SU-DHL-6 (cell line): ENCODE measurements around the gene VTI1A.

Source experiments
- H2AFZ ChIP-seq: fragments of 200-600 bp; sonication (generic); 2 replicates; pipeline ENCODE4 v1.6.1; 2014; ENCODE audit warnings: low read depth, mild to moderate bottlenecking, moderate library complexity, mixed read lengths, antibody characterized with exemption, low read length; ENCODE audit not compliant: severe bottlenecking
- H3F3A ChIP-seq: fragments of 200-600 bp; shearing (Covaris generic); 2 replicates; pipeline ENCODE4 v1.6.0; 2016; ENCODE audit warnings: antibody characterized with exemption, mild to moderate bottlenecking; ENCODE audit not compliant: insufficient read depth
- H3K27ac ChIP-seq: fragments of 200-600 bp; sonication (generic); 2 replicates; pipeline ENCODE4 v1.5.1; 2016; ENCODE audit warnings: low read depth, mild to moderate bottlenecking, low read length, moderate library complexity, mixed read lengths
- H3K27me3 ChIP-seq: fragments of 200-600 bp; sonication (generic), shearing (Covaris generic); 2 replicates; pipeline ENCODE4 v1.6.0; 2014; ENCODE audit warnings: mild to moderate bottlenecking, low read length
- H3K36me3 ChIP-seq: fragments of 200-600 bp; sonication (generic); 2 replicates; pipeline ENCODE4 v1.6.1; 2014; ENCODE audit warnings: mild to moderate bottlenecking, low read length, mixed read lengths
- H3K4me2 ChIP-seq: fragments of 300-600, 200-600 bp; shearing (Covaris generic), sonication (generic); 2 replicates; pipeline ENCODE4 v1.6.0; 2014; ENCODE audit warnings: low read length, low read depth, mild to moderate bottlenecking; ENCODE audit not compliant: poor library complexity, severe bottlenecking
- H3K4me3 ChIP-seq: fragments of 200-600 bp; sonication (generic); 2 replicates; pipeline ENCODE4 v1.5.1; 2014; ENCODE audit warnings: antibody characterized with exemption, low read length, mild to moderate bottlenecking, mixed read lengths; ENCODE audit not compliant: insufficient read depth, poor library complexity, severe bottlenecking
- H3K79me2 ChIP-seq: fragments of 200-600 bp; sonication (generic); 2 replicates; pipeline ENCODE4 v1.6.1; 2014; ENCODE audit warnings: mild to moderate bottlenecking, low read length, moderate library complexity; ENCODE audit not compliant: insufficient read depth
- H3K9ac ChIP-seq: fragments of 200-600 bp; sonication (generic); 2 replicates; pipeline ENCODE4 v1.7.0; 2014; ENCODE audit warnings: mild to moderate bottlenecking, low read length
- H3K9me2 ChIP-seq: fragments of 200-600 bp; sonication (generic); replicated peaks from 2 replicates; pipeline ENCODE4 v1.6.1; 2014; ENCODE audit warnings: low read length; ENCODE audit not compliant: insufficient read depth
- H3K9me3 ChIP-seq: fragments of 200-600 bp; sonication (generic); 2 replicates; pipeline ENCODE4 v1.6.1; 2014; ENCODE audit warnings: low read length, mixed read lengths; ENCODE audit not compliant: insufficient read depth
- H4K20me1 ChIP-seq: fragments of 200-600 bp; sonication (generic); 2 replicates; pipeline ENCODE4 v1.6.1; 2014; ENCODE audit warnings: low read depth, mild to moderate bottlenecking, antibody characterized with exemption, low read length, moderate library complexity, mixed read lengths
- CTCF ChIP-seq: fragments of 200-600 bp; sonication (generic); IDR thresholded peaks from one replicate; pipeline ENCODE4 v1.5.1; 2017; ENCODE audit warnings: antibody characterized with exemption, mild to moderate bottlenecking, low read length, moderate library complexity; ENCODE audit not compliant: insufficient read depth, poor library complexity, severe bottlenecking
- EZH2phosphoT487 ChIP-seq: fragments of 200-600 bp; sonication (generic), shearing (Covaris generic); conservative IDR thresholded peaks from 2 replicates; pipeline ENCODE4 v1.6.1; 2018; ENCODE audit warnings: mild to moderate bottlenecking, antibody characterized with exemption, low read length, moderate library complexity, mixed read lengths

Gene VTI1A

GRCh38 chr10:112532956-112533355 lies 85.9 kb downstream of the VTI1A start:
- Histone ChIP-seq H3K27ac (no peak overlapping the region), H3K9me3 (no peaks in the 10 kb centered on the region), H3K4me2 (no peak overlapping the region), H3K4me3 (no peak overlapping the region), H3K27me3 (no peaks in the 10 kb centered on the region), H3K36me3 (no peaks in the 10 kb centered on the region; the same call in 1 of the 2 replicates), H3K79me2 (no peaks in the 10 kb centered on the region), H3K9ac (no peak overlapping the region), H2AFZ (no peak overlapping the region), H3F3A (no peaks in the 10 kb centered on the region; the same call in 1 of the 2 replicates), H3K9me2 (no peaks in the 10 kb centered on the region), H4K20me1 (no peaks in the 10 kb centered on the region)
- TF ChIP-seq CTCF (no peak), EZH2phosphoT487 (no peak)

- H3K36me3 ChIP-seq, result peaks cover 7% of the 10 kb centered on the region; the same call in 1 of the 2 replicates
- H4K20me1 ChIP-seq, result no peaks in the 10 kb centered on the region
- H3K4me2 ChIP-seq, result no peak overlapping the region
- H3K4me3 ChIP-seq, result no peak overlapping the region
- TF ChIP-seq CTCF (no peak), EZH2phosphoT487 (no peak)
- H3K27ac ChIP-seq, result no peak overlapping the region
- H3K27me3 ChIP-seq, result no peaks in the 10 kb centered on the region
- H3K9me2 ChIP-seq, result no peaks in the 10 kb centered on the region
- H2AFZ ChIP-seq, result no peak overlapping the region
- H3F3A ChIP-seq, result no peaks in the 10 kb centered on the region; the same call in 1 of the 2 replicates
- no peaks in the 10 kb centered on the region for H3K79me2 ChIP-seq
- H3K9me3 ChIP-seq, result no peaks in the 10 kb centered on the region
- H3K9ac ChIP-seq, result no peak overlapping the region
Measured at GRCh38 chr10:112533916-112534315, 86.9 kb downstream of the VTI1A start.

GRCh38 chr10:112535531-112535951 lies 88.5 kb downstream of the VTI1A start:
- H3K27me3 ChIP-seq, result no peaks in the 10 kb centered on the region
- no peaks in the 10 kb centered on the region for H3K9me3 ChIP-seq
- no peaks in the 10 kb centered on the region for H3F3A ChIP-seq
- H2AFZ ChIP-seq, result no peak overlapping the region
- H3K4me2 ChIP-seq, result no peak overlapping the region
- TF ChIP-seq CTCF (no peak), EZH2phosphoT487 (no peak)
- peaks cover 12% of the 10 kb centered on the region for H3K36me3 ChIP-seq
- H4K20me1 ChIP-seq, result no peaks in the 10 kb centered on the region
- H3K79me2 ChIP-seq, result no peaks in the 10 kb centered on the region
- H3K9ac ChIP-seq, result no peak overlapping the region
- no peak overlapping the region for H3K27ac ChIP-seq
- H3K4me3 ChIP-seq, result no peak overlapping the region
- no peaks in the 10 kb centered on the region for H3K9me2 ChIP-seq
